Adrenal gland (tissue), 12 donors: ENCODE measurements around the gene SCNN1B. TPM values are rescaled to one million over a fixed set of nuclear protein-coding genes. Genes with fewer than 3 reads are reported as not detected.

Source experiments
- DNase-seq, 7 donors: peaks; one replicate each; pipeline ENCODE4 v3.0.0-alpha.2; 2019 to 2020
- H3K27ac ChIP-seq, 5 donors: fragments of 200-600 bp; sonication (generic) in 4 of 5; 1 replicate in 3 of 5; 2 replicates in 2 of 5; pipeline versions ENCODE4 v1.5.1 to v1.8.0; 2016 to 2020; ENCODE audit warnings: mild to moderate bottlenecking in 1 of 5
- H3K27me3 ChIP-seq: fragments of 200-600 bp; 2 replicates; pipeline ENCODE4 v1.8.0; 2021
- H3K36me3 ChIP-seq, 2 donors: fragments of 200-600 bp; replicated peaks in 1 of 2; 1 replicate in 1 of 2; 2 replicates in 1 of 2; pipeline versions ENCODE4 v1.5.1 to v1.8.0; 2018 to 2022
- H3K4me1 ChIP-seq, 2 donors: fragments of 200-600 bp; replicated peaks in 1 of 2; 1 replicate in 1 of 2; 2 replicates in 1 of 2; pipeline versions ENCODE4 v1.5.1 to v1.8.0; 2018 to 2021
- H3K4me3 ChIP-seq, 4 donors: fragments of 200-600 bp; sonication (generic) in 3 of 4; one replicate each; pipeline ENCODE4 v1.5.1; 2016 to 2018
- H3K9me3 ChIP-seq, 3 donors: fragments of 200-600 bp; sonication (generic) in 1 of 3; replicated peaks in 1 of 3; 1 replicate in 2 of 3; 2 replicates in 1 of 3; pipeline versions ENCODE4 v1.5.1 to v1.8.0; 2016 to 2021
- POLR2A ChIP-seq, 2 donors: fragments of 450-650 bp; IDR thresholded peaks; one replicate each; pipeline ENCODE4 v1.6.1; 2017; ENCODE audit warnings: antibody characterized with exemption in 2 of 2, mild to moderate bottlenecking in 2 of 2, moderate library complexity in 1 of 2
- WGBS, 4 donors: extraction: QIAGEN DNeasy Blood & Tissue Kit in 2 of 4; methylation state at CpG; one replicate each; pipeline versions ENCODE4 v1.1.5 to v1.1.7; 2013 to 2017; 5-methylcytosine and 5-hydroxymethylcytosine counted together
- intact Hi-C, 2 donors: fragments of 100-400 bp; cut with DNase I; formaldehyde crosslinking; loops; one replicate each; pipeline versions ENCODE4 v1.14.1 to v1.15.0; 2022 to 2023
- polyA plus RNA-seq, 3 donors: library from polyadenylated mRNA; stranded (reverse); fragments of 200-250 nt in 2 of 3; fragments of 350-450 nt in 1 of 3; fragmentation: Illumina TruSeq in 1 of 3; extraction: RNeasy Lipid Tissue Mini Kit (QIAGEN cat#74804) in 1 of 3; gene quantifications; one replicate each; pipeline ENCODE4 v1.2.3, GENCODE V29; 2013 to 2014
- total RNA-seq, 9 donors: library from RNA; depleted of rRNA in 4 of 9; stranded (reverse); fragments of >200 nt in 4 of 9; fragments of 120-200 nt in 1 of 9; fragmentation: NEBNext Ultra II Directional in 1 of 9; extraction: Animal tissue kit (Norgen Biotek cat#: 25700) in 1 of 9; gene quantifications; one replicate each; pipeline versions ENCODE4 v1.1.0 to v1.2.4, GENCODE V29; 2013 to 2023
- TF ChIP-seq, protein P1 (sequence below), 6 experiments: fragments of 450-650 bp in 4 of 6; fragments of 200-600 bp in 2 of 6; sonication (generic) in 1 of 6; IDR thresholded peaks; 1 replicate in 5 of 6; 2 replicates in 1 of 6; pipeline versions ENCODE4 v1.5.1 to v1.8.0; 2016 to 2021; ENCODE audit warnings: antibody characterized with exemption in 6 of 6, mild to moderate bottlenecking in 2 of 6, moderate library complexity in 1 of 6
- donor health status: healthy with polysubstance abuse.
- donor health status: Bipolar disorder and iron deficiency.
- donor health status: DM: yes; HTN: yes; CAD: no.
- donor health status: DM: no; HTN: no; CAD: no.
- donor health status: DM: no; HTN: no; CAD: no.
- donor health status: DM: yes; HTN: yes; CAD: no.

The SCNN1B gene
- total and polyA plus RNA-seq, 12 donors: 0.28 to 2.2 (median 1.2) TPM; not detected in 4

DNA sequence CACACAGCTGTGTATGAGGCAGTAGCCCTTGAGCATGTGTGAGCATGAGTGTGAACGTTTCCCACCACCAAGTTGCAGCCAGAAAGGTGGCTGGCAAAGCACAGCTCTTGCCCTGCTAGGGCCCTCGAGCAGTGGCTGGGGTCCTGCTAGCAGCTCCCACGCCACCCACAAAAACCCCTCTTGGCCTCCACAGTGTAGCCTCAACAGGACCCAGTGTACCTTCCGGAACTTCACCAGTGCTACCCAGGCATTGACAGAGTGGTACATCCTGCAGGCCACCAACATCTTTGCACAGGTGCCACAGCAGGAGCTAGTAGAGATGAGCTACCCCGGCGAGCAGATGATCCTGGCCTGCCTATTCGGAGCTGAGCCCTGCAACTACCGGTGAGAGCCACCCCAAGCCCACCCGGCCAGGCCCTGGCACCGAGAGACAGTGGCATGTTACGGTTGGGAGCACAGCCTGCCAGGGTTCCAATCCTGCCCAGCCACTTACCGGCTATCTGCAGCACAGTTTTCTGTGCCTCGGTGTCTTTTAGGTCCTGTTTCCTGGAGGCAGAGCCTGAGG, 53.1 kb downstream of the SCNN1B start:
- Histone ChIP-seq H3K27ac (no peak overlapping the region), H3K4me3 (no peak overlapping the region), H3K27me3 (no peaks in the 10 kb centered on the region), H3K36me3 (no peaks in the 10 kb centered on the region), H3K9me3 (no peaks in the 10 kb centered on the region), H3K4me1 (no peaks in the 10 kb centered on the region)
- DNase-seq: no peak
- no peak for TF ChIP-seq POLR2A (IDR thresholded peaks at IDR 0.05)
- TF ChIP-seq, protein P1, sequence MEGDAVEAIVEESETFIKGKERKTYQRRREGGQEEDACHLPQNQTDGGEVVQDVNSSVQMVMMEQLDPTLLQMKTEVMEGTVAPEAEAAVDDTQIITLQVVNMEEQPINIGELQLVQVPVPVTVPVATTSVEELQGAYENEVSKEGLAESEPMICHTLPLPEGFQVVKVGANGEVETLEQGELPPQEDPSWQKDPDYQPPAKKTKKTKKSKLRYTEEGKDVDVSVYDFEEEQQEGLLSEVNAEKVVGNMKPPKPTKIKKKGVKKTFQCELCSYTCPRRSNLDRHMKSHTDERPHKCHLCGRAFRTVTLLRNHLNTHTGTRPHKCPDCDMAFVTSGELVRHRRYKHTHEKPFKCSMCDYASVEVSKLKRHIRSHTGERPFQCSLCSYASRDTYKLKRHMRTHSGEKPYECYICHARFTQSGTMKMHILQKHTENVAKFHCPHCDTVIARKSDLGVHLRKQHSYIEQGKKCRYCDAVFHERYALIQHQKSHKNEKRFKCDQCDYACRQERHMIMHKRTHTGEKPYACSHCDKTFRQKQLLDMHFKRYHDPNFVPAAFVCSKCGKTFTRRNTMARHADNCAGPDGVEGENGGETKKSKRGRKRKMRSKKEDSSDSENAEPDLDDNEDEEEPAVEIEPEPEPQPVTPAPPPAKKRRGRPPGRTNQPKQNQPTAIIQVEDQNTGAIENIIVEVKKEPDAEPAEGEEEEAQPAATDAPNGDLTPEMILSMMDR (IDR thresholded peaks at IDR 0.05): no peak
- 86 to 94% (median 91%) methylated on average over 7 to 13 of the region's 13 CpGs for WGBS, 4 donors
- intact Hi-C loops: no loop called here

DNA sequence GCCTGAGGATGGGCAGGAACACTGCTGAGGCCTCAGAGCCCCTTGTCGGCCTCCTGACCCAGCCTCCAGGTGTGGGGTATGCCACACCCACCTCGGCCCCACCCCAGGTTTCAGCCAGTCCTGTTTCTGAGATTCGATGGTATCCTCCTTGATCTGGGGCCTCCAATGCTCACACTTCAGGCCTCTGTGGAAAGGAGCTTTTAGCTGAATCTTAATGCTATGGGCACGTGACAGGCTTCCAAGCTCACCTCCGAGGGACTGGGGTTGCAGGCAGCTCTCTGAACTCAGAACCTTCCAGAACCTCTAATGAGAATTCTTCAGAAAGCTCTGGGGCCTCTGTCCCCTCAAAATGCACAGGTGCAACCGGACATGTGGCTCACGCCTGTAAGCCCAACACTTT, 54.8 kb downstream of the SCNN1B start:
- no peaks in the 10 kb centered on the region for H3K36me3 ChIP-seq
- H3K27ac ChIP-seq: no peak overlapping the region
- H3K27me3 ChIP-seq: no peaks in the 10 kb centered on the region
- 78 to 89% (median 85%) methylated on average over 5 to 7 of the region's 7 CpGs for WGBS, 4 donors
- intact Hi-C loops: no loop called here
- no peaks in the 10 kb centered on the region for H3K4me1 ChIP-seq
- DNase-seq: no peak
- H3K9me3 ChIP-seq: no peaks in the 10 kb centered on the region
- no peak overlapping the region for H3K4me3 ChIP-seq
- TF ChIP-seq, protein P1 (IDR thresholded peaks at IDR 0.05): no peak
- TF ChIP-seq POLR2A (IDR thresholded peaks at IDR 0.05): no peak

DNA sequence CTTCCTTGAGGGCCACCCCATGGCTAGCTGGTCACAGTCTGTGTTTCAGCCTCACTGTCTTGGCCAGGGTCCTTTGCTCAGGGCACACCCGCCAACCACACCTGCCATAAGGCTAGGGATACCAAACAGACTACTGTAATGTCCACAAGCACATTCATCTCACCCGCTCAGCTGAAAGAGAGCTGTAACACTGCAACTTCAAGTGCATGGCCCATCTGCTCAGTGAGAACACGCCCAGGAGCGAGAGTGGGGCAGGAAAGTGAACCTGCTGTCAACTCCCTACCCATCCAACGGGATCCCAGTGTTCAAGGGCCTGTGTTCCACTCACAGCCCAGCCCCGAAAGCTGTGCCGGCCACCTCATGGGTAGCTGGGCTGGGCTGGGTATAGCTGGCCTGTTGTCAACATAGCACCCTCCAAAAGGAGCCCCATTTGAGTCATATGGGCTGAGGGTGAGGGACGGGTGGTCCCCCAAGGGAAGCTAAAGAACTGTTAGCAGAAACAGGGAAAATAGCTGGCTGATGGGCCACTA, 55.7 kb downstream of the SCNN1B start:
- no peak overlapping the region for H3K4me3 ChIP-seq
- H3K27me3 ChIP-seq: no peaks in the 10 kb centered on the region
- WGBS, 4 donors: 75 to 85% (median 83%) methylated on average over 7 to 8 of the region's 8 CpGs
- no peaks in the 10 kb centered on the region for H3K4me1 ChIP-seq
- TF ChIP-seq POLR2A (IDR thresholded peaks at IDR 0.05): no peak
- TF ChIP-seq, protein P1 (IDR thresholded peaks at IDR 0.05): no peak
- DNase-seq: no peak
- intact Hi-C loops: no loop called here
- no peak overlapping the region for H3K27ac ChIP-seq
- no peaks in the 10 kb centered on the region for H3K9me3 ChIP-seq
- H3K36me3 ChIP-seq: no peaks in the 10 kb centered on the region

DNA sequence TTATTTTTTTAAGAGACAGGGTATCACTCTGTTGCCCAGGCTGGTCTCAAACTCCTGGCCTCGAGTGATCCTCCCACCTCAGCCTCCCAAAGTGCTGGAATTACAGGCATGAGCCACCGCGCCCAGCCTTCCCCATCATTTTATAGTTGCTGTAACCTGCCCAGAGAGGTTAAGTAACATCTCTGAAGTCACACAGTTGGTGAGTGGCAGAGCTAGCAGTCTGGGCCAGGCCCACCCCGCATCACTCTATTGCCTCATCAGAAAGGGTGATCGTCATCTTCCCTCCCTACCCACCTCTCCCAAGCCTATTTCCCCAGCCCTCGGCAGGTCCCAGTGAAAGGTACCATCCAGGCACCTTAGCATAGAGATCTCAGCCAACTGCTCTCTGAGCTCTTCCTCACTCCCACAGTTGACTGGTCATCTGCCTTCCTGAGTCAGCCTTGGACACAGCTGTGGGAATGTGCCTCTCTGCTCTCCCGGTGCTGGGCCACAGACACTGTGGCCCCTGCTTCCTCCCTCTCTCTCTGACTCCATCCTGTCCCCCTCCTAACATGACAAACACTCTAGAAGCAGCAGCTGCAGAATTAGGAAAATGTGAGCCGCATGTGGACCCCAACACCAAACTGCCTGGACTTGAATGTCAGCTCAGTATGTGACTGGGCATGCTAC, 57.1 kb downstream of the SCNN1B start:
- WGBS, 4 donors: 55 to 67% (median 58%) methylated on average over 6 to 8 of the region's 8 CpGs
- Histone ChIP-seq H3K27ac (no peak overlapping the region), H3K9me3 (no peaks in the 10 kb centered on the region), H3K27me3 (no peaks in the 10 kb centered on the region), H3K4me3 (no peak overlapping the region), H3K36me3 (no peaks in the 10 kb centered on the region), H3K4me1 (no peaks in the 10 kb centered on the region)
- no peak for TF ChIP-seq POLR2A (IDR thresholded peaks at IDR 0.05)
- TF ChIP-seq, protein P1 (IDR thresholded peaks at IDR 0.05): no peak
- DNase-seq: no peak
- intact Hi-C loops: no loop called here
